NOMO-1 (cell line): Measurements from ENCODE around the gene ZCWPW1.
A peak's percentile ranks its signal among the peaks of the same experiment; 100 is the strongest.
"Not testable (repeated sequence)": the region's sequence is repeated elsewhere in the genome, so short reads cannot be mapped to it uniquely, and the experiment has no call there.

Experiments used
- DNase-seq, 2 experiments: peaks; one replicate each; lab custom pipeline; 2025; ENCODE audit not compliant: unreplicated experiment in 2 of 2; lab: John Stamatoyannopoulos, UW

ZCWPW1 gene

GRCh38 chr7:100457033-100457432 is 28.5 kb upstream of the ZCWPW1 start:
- DNase-seq = no peak

- DNase-seq = no peak
Observed at GRCh38 chr7:100456562-100456961, 28.1 kb upstream of the ZCWPW1 start.

- no peak for DNase-seq
Observed at GRCh38 chr7:100455206-100455605, 26.7 kb upstream of the ZCWPW1 start.

DNA sequence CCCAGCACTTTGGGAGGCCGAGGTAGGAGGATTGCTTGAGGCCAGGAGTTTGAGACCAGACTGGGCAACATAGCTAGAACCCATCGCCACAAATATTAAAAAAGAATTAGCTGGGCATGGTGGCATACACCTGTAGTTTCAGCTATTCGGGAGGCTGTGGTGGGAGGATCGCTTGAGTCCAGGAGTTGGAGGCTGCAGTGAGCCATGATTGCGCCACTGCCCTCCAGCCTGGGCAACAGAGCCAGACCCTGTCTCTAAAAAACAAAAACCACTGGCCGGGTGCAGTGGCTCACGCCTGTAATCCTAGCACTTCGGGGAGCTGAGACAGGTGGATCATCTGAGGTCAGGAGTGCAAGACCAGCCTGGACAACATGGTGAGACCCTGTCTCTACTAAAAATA is 25.4 kb upstream of the ZCWPW1 start:
- not testable (repeated sequence) for DNase-seq

DNA sequence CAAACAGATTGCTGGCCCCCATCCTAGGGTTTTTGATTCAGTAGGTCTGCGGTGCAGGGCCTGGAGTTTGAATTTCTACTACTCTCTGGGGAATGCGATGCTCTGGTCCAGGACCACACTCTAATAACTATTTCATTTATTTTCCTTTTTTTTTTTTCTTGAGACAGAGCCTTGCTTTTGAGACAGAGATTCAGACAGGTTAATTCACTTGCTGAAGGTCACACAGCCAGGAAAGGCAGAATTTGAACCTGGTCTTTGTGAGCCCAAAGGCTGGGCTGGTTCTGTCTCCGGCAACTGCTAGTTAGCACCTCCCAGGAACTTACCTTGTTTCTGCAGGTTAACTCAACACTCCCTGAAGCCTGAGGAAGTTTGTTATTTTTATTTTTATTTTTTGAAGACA is 24.0 kb upstream of the ZCWPW1 start:
- no peak for DNase-seq

DNA sequence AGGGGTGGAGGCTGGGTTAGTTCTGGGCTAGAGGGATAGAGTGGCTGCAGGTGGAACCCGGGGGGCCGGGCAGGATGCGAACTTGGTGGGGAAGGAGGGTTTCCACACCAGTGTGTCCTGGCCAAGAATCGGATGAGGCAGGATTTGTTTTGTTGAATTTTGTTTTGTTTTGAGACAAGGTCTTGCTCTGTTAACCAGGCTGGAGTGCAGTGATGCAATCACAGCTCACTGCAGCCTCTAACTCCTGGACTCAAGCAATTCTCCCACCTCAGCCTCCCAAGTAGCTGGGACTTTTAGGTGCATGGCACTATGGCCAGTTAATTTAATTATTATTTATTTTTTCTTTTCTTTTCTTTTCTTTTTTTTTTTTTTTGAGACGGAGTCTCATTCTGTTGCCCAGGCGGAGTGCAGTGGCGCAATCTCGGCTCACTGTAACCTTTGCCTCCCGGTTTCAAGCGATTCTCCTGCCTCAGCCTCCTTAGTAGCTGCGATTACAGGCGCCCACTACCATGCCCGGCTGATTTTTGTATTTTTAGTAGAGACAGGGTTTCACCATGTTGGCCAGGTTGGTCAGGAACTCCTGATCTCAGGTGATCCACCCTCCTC is 20.8 kb upstream of the ZCWPW1 start:
- no peak for DNase-seq

- DNase-seq = not testable (repeated sequence)
Observed at GRCh38 chr7:100447363-100447762, 18.9 kb upstream of the ZCWPW1 start.

GRCh38 chr7:100446040-100446439 is 17.5 kb upstream of the ZCWPW1 start:
- no peak for DNase-seq

DNA sequence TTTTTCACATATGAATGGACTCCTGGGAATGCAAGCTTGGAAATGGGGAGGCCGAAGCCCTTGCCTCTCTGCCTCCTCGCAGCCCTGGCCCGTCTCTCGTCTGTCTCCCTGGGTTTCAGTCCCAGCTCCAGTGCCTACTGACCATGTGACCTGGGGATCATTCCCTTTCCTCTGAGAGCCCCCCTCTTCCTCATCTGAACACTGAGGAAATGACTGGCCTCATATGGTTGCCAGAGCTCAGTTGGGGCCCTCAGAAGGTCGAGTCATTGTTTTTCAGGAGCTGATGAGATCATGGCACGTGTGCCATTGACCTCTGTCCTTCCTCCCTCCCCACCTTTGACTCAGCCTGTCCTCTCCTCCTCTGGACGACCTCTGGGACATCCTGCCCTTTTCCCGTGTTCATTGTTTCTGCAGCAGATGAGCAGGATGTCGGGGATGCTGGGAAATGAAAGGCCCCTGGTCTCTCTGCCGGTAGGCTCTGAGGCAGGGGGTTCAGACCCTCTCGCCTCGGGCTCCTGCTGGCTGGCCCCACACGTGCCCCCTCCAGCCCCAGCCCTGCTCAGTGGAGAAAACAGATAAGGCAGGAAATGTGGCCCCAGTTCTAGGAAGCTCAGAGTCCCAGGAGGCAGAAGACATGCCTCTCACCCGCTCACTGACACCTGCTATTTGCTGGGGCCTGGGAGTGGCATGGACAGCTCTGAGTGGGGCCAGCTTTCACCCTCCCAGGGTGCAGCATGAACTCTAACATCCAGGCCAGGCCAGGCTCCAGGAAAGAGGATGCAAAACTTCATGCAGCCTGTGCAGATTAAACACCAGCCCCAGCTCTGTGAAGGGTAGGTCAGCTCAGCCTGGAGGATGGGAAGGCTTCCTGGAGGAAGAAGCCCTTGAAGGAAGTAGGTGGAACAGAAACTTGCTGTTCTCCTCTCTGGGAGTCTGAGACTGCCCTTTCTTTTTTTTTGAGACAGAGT is 16.1 kb upstream of the ZCWPW1 start:
- DNase-seq = peak; percentile 24 to 51

DNA sequence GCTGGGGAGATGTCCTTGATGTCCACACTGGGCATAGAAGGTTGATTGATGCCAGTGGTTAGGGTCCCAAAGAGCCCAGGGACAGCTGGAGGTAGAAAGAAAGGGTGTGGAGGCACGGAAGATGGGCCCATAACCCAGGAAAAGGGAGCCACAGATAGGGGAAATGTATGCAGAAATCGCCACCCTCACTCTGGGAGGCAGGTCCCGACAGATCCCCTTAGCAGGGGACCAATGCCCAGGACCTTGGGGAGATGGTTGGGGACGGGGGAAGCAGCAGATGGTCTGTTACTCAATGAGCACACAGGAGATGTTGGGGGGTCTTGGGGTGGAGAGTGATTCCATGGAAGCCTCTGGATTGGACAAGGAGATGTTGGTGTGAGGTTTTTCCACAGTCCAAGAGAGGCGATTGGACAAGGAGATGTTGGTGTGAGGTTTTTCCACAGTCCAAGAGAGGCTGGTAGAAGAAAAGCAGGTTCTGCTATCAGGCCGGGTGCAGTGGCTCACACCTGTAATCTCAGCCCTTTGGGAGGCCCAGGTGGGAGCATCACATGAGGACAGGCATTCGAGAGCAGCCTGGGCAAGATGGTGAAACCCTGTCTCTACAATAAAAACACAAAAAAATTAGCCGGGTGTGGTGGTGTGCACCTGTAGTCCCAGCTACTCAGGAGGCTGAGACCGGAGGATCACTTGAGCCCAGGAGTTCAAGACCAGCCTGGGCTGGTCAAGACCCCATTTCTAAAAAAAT is 14.8 kb upstream of the ZCWPW1 start:
- no peak for DNase-seq

GRCh38 chr7:100441641-100442535 is 13.4 kb upstream of the ZCWPW1 start:
- no peak for DNase-seq

DNA sequence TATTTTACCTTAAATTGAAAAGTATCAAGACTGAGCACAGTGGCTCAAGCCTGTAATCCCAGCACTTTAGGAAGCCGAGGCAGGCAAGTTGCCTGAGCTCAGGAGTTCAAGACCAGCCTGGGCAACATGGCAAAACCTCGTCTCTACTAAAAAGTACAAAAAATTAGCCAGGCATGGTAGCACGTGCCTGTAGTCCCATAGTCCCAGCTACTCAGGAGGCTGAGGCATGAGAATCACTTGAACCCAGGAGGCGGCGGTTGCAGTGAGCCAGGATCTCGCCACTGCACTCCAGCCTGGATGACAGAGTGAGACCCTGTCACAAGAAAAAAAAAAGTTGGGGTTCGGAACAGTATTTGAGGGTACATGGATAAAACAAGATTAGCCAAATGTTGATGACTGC is 10.7 kb upstream of the ZCWPW1 start:
- not testable (repeated sequence) for DNase-seq

DNA sequence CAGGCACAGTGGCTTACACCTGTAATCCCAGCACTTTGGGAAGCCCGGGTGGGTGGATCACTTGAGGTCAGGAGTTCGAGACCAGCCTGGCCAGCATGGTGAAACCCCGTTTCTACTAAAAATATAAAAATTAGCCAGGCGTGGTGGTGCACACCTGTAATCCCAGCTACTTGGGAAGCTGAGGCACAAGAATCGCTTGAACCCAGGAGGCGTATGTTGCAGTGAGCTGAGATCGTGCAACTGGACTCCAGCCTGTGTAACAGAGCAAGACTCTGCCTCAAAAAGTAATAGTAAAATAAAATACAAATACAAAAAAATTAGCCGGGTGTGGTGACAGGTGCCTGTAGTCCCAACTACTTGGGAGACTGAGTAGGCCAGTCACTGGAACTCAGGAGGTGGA is 10.2 kb upstream of the ZCWPW1 start:
- DNase-seq = not testable (repeated sequence)

- DNase-seq = no peak
Observed at GRCh38 chr7:100438172-100438571, 9.7 kb upstream of the ZCWPW1 start.

DNA sequence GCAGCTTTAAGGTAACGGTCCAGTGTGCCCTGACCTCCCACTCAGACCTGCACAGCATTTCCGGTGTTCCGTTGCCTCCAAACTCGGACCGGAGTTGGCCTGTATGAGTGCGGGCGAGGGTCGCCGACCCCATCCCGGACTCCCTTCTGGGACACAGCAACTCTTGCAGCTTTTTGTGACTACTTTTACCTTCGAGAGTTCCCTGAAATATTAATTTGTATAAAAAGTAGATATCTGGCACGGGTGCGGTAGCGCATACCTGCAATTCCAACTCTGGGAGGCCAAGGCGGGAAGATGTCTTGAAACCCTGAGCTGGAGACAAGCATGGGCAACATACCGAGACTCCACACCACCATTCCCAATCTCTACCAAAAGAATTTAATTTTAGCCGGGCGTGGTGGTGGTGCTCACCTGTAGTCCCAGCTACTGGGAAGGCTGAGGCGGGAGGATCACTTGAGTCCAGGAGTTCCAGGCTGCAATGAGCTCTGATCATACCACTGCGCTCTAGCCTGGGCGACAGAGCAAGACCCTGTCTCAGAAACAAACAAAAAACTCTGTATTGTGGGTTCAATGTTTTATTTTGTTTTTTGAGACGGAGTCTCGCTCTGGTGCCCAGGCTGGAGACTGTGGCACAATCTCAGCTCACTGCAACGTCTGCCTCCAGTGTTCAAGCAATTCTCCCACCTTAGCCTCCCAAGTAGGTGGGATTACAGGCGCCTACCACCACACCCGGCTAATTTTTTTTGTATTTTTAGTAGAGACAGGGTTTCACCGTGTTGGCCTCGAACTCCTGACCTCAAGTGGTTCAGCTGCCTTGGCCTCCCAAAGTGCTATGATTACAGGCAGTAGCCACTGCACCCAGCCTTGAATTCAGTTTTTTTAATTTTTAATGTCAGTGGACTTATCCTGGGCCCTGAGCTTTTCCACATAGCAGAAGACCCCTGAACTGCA is 8.9 kb upstream of the ZCWPW1 start:
- no peak for DNase-seq

- peak; percentile 46 to 51 for DNase-seq
Observed at GRCh38 chr7:100435401-100436304, 7.2 kb upstream of the ZCWPW1 start.

DNA sequence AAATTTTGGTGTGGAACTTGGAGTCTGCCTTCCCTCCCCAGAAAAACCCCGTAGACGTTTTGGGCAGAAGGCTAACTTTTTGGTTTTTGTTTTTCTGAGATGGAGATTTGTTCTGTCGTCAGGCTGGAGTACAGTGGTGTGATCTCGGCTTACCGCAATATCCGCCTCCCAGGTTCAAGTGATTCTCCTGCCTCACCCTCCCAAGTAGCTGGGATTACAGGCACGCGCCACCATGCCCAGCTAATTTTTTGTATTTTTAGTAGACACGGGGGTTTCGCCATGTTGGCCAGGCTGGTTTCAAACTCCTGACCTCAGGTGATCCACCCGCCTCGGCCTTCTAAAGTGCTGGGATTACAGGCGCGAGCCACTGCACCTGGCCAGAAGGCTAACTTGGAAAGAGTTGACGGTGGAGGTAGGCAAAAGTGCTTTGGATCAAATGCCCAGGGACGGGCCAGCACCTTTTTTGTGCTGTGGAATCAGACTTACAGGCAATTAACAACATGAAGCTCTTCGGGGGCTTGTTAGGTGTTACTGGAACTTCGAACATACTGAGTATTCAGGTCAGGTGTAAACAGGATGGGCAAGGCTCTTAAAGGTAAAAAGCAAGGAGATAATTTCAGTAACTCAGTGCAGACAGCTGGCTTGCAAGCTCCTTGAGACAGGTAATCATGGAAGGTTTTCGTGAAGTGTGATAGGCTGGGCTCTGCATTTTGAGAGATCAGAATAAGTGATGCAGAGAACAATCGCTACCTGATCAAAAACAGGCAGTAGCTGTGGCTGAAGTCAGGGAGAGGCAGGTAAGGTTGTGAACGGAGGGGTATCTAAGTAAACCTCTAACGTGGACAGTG is 6.0 kb upstream of the ZCWPW1 start:
- no peak for DNase-seq
